Epithelial cell of esophagus (primary cell): ENCODE data around the gene MEP1A.
"Not testable (repeated sequence)": the region's sequence is repeated elsewhere in the genome, so short reads cannot be mapped to it uniquely, and the experiment has no call there.

Experiments used
- DNase-seq: peaks from one replicate; pipeline ENCODE4 v3.0.0; 2010; ENCODE audit warnings: low read depth
- H3K4me3 ChIP-seq: 2 replicates; pipeline ENCODE4 v1.5.1; 2011; ENCODE audit warnings: mild to moderate bottlenecking, low read length, control low read depth
- TF ChIP-seq, protein P1 (sequence below): IDR thresholded peaks from 2 replicates; pipeline ENCODE4 v1.5.1; 2011; ENCODE audit warnings: low read depth, mild to moderate bottlenecking, low read length, control low read depth, inconsistent platforms; ENCODE audit not compliant: insufficient read depth; ENCODE audit errors: missing control alignments

MEP1A gene

DNA sequence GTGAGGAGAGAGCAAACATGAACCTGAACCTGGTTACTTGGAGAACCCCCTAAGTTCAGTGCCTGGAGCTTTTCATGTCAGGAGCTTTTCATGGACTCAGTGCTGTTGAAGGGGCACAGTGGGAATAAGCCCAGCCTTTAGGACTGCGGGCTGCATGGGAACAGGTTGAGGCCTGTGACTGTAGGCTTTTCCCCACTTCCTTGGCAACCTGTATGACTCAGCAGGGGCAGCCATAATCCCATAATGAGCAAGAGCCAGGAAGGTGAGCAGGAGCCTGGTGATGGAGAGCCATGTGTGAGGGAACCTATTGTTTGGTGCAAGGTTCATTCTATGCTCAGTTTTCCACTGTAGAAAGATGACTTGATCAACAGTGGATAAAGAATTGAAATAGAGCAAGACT is 23.4 kb downstream of the MEP1A start:
- TF ChIP-seq, protein P1, sequence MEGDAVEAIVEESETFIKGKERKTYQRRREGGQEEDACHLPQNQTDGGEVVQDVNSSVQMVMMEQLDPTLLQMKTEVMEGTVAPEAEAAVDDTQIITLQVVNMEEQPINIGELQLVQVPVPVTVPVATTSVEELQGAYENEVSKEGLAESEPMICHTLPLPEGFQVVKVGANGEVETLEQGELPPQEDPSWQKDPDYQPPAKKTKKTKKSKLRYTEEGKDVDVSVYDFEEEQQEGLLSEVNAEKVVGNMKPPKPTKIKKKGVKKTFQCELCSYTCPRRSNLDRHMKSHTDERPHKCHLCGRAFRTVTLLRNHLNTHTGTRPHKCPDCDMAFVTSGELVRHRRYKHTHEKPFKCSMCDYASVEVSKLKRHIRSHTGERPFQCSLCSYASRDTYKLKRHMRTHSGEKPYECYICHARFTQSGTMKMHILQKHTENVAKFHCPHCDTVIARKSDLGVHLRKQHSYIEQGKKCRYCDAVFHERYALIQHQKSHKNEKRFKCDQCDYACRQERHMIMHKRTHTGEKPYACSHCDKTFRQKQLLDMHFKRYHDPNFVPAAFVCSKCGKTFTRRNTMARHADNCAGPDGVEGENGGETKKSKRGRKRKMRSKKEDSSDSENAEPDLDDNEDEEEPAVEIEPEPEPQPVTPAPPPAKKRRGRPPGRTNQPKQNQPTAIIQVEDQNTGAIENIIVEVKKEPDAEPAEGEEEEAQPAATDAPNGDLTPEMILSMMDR: no peak
- DNase-seq: peak; percentile 95
- no peak overlapping the region for H3K4me3 ChIP-seq

GRCh38 chr6:46819561-46819960 is 26.4 kb downstream of the MEP1A start:
- H3K4me3 ChIP-seq: no peak overlapping the region
- no peak for DNase-seq
- TF ChIP-seq, protein P1: no peak

GRCh38 chr6:46821458-46821881 is 28.3 kb downstream of the MEP1A start:
- TF ChIP-seq, protein P1: no peak
- H3K4me3 ChIP-seq: no peak overlapping the region
- DNase-seq: peak; percentile 89

DNA sequence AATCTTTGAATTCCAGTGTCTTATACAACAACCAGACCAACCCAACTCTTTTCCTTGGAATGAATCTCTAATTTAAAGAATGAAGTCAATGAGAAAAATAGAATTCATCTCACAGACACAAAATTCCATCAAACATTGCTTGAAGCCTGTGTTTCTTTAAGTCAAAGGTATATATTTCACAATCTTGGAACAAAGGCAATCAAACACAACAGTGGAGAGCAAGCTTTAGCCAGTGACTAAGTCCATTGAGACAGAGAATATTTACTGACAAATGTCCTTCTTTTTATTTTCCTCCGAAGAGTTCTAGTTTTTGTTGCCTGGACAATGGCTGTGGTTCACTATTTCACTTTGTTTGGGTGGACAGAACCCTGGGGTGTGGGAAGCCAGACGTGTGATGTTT is 35.8 kb downstream of the MEP1A start:
- TF ChIP-seq, protein P1: no peak
- no peak overlapping the region for H3K4me3 ChIP-seq
- DNase-seq: peak; percentile 59

DNA sequence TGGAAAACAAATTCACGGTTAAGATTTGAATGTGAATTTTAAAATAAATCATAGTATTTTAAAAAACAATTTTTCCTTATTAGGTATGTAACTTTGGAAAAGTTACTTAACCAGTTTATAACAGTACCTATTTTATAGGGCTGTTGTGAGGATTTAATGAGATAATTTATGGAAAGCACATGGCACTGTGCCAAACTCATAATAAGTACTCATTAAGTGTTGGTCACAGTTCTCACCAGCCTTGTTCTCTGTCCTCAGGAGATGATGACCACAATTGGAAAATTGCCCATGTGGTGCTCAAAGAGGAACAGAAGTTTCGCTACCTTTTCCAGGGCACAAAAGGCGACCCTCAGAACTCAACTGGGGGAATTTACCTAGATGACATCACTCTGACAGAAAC is 39.6 kb downstream of the MEP1A start:
- DNase-seq: no peak
- TF ChIP-seq, protein P1: no peak
- no peak overlapping the region for H3K4me3 ChIP-seq

- H3K4me3 ChIP-seq: not testable (repeated sequence)
Observed at GRCh38 chr6:46834257-46834916, 41.2 kb downstream of the MEP1A start.

DNA sequence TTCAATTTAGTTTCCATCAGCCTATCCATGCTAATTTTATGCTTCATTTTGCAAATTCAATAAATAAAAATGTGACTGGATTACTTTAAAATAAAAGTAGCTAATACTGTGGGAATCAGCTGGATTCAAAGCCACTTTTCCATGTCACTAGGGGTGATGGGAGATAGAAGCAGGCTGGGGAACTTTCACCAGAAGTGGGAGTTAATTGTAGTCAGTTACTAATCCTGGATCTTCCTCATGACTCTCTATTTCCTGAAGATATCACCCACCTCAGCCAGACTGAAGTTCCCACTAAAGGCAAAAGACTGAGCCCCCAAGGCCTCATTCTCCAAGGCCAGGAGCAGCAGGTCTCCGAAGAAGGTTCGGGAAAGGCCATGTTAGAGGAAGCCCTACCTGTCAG is 41.8 kb downstream of the MEP1A start:
- not testable (repeated sequence) for DNase-seq, H3K4me3 ChIP-seq

More at GRCh38 chr6:46834257-46834916, 41.2 kb downstream of the MEP1A start:
- not testable (repeated sequence) for DNase-seq

DNA sequence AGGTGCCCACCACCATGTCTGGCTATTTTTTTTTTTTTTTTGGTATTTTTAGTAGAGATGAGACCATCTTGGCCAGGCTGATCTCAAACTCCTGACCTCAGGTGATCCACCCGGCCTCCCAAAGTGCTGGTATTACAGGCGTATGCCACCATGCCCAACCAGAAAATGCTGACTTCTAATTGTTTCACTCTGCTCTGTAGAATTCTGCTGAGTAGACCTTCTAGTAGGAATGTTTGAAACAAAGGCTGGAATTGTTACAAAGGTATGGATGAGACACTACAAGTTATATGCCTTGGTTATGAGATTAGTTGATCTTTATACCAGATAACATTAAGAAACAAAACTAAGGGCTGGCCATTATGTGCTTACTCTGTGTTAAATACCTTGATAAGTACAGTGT is 44.8 kb downstream of the MEP1A start:
- TF ChIP-seq, protein P1: no peak
- no peak overlapping the region for H3K4me3 ChIP-seq
- no peak for DNase-seq

GRCh38 chr6:46842252-46842846 is 49.2 kb downstream of the MEP1A start:
- not testable (repeated sequence) for H3K4me3 ChIP-seq, DNase-seq
